Epithelial cell of esophagus (primary cell): ENCODE data around the gene CAPN14.

ENCODE experiments used
- DNase-seq: peaks from one replicate; pipeline ENCODE4 v3.0.0; 2010; ENCODE audit warnings: low read depth
- H3K4me3 ChIP-seq: 2 replicates; pipeline ENCODE4 v1.5.1; 2011; ENCODE audit warnings: mild to moderate bottlenecking, low read length, control low read depth
- CTCF ChIP-seq: IDR thresholded peaks from 2 replicates; pipeline ENCODE4 v1.5.1; 2011; ENCODE audit warnings: low read depth, mild to moderate bottlenecking, low read length, control low read depth, inconsistent platforms; ENCODE audit not compliant: insufficient read depth; ENCODE audit errors: missing control alignments

The CAPN14 gene

GRCh38 chr2:31223026-31223425 lies 5.7 kb upstream of the CAPN14 start:
- H3K4me3 ChIP-seq: no peak overlapping the region
- DNase-seq: no peak
- TF ChIP-seq CTCF: no peak

- no peak overlapping the region for H3K4me3 ChIP-seq
- no peak for DNase-seq
- no peak for TF ChIP-seq CTCF
These were observed 4.8 kb upstream of the CAPN14 start for GRCh38 chr2:31222071-31222470.

GRCh38 chr2:31221544-31221943 lies 4.2 kb upstream of the CAPN14 start:
- no peak overlapping the region for H3K4me3 ChIP-seq
- no peak for TF ChIP-seq CTCF
- DNase-seq: no peak

GRCh38 chr2:31219131-31219969 lies 2.0 kb upstream of the CAPN14 start:
- DNase-seq: peak; percentile 33
- no peak overlapping the region for H3K4me3 ChIP-seq
- TF ChIP-seq CTCF: no peak

GRCh38 chr2:31216734-31217133 lies 581 bp downstream of the CAPN14 start:
- no peak for TF ChIP-seq CTCF
- no peak for DNase-seq

GRCh38 chr2:31214444-31214915 lies 2.8 kb downstream of the CAPN14 start:
- TF ChIP-seq CTCF: no peak
- no peak overlapping the region for H3K4me3 ChIP-seq
- no peak for DNase-seq

More at GRCh38 chr2:31216734-31217133, 581 bp downstream of the CAPN14 start:
- no peak overlapping the region for H3K4me3 ChIP-seq
